SU-DHL-6 (cell line): Measurements from ENCODE around the gene PUSL1.
"Not testable (repeated sequence)": the region's sequence is repeated elsewhere in the genome, so short reads cannot be mapped to it uniquely, and the experiment has no call there.

Source experiments
- H2AFZ ChIP-seq: fragments of 200-600 bp; sonication (generic); 2 replicates; pipeline ENCODE4 v1.6.1; 2014; ENCODE audit warnings: low read depth, mild to moderate bottlenecking, moderate library complexity, mixed read lengths, antibody characterized with exemption, low read length; ENCODE audit not compliant: severe bottlenecking
- H3F3A ChIP-seq: fragments of 200-600 bp; shearing (Covaris generic); 2 replicates; pipeline ENCODE4 v1.6.0; 2016; ENCODE audit warnings: antibody characterized with exemption, mild to moderate bottlenecking; ENCODE audit not compliant: insufficient read depth
- H3K27ac ChIP-seq: fragments of 200-600 bp; sonication (generic); 2 replicates; pipeline ENCODE4 v1.5.1; 2016; ENCODE audit warnings: low read depth, mild to moderate bottlenecking, low read length, moderate library complexity, mixed read lengths
- H3K27me3 ChIP-seq: fragments of 200-600 bp; sonication (generic), shearing (Covaris generic); 2 replicates; pipeline ENCODE4 v1.6.0; 2014; ENCODE audit warnings: mild to moderate bottlenecking, low read length
- H3K36me3 ChIP-seq: fragments of 200-600 bp; sonication (generic); 2 replicates; pipeline ENCODE4 v1.6.1; 2014; ENCODE audit warnings: mild to moderate bottlenecking, low read length, mixed read lengths
- H3K4me2 ChIP-seq: fragments of 300-600, 200-600 bp; shearing (Covaris generic), sonication (generic); 2 replicates; pipeline ENCODE4 v1.6.0; 2014; ENCODE audit warnings: low read length, low read depth, mild to moderate bottlenecking; ENCODE audit not compliant: poor library complexity, severe bottlenecking
- H3K4me3 ChIP-seq: fragments of 200-600 bp; sonication (generic); 2 replicates; pipeline ENCODE4 v1.5.1; 2014; ENCODE audit warnings: antibody characterized with exemption, low read length, mild to moderate bottlenecking, mixed read lengths; ENCODE audit not compliant: insufficient read depth, poor library complexity, severe bottlenecking
- H3K79me2 ChIP-seq: fragments of 200-600 bp; sonication (generic); 2 replicates; pipeline ENCODE4 v1.6.1; 2014; ENCODE audit warnings: mild to moderate bottlenecking, low read length, moderate library complexity; ENCODE audit not compliant: insufficient read depth
- H3K9ac ChIP-seq: fragments of 200-600 bp; sonication (generic); 2 replicates; pipeline ENCODE4 v1.7.0; 2014; ENCODE audit warnings: mild to moderate bottlenecking, low read length
- H3K9me2 ChIP-seq: fragments of 200-600 bp; sonication (generic); replicated peaks from 2 replicates; pipeline ENCODE4 v1.6.1; 2014; ENCODE audit warnings: low read length; ENCODE audit not compliant: insufficient read depth
- H3K9me3 ChIP-seq: fragments of 200-600 bp; sonication (generic); 2 replicates; pipeline ENCODE4 v1.6.1; 2014; ENCODE audit warnings: low read length, mixed read lengths; ENCODE audit not compliant: insufficient read depth
- H4K20me1 ChIP-seq: fragments of 200-600 bp; sonication (generic); 2 replicates; pipeline ENCODE4 v1.6.1; 2014; ENCODE audit warnings: low read depth, mild to moderate bottlenecking, antibody characterized with exemption, low read length, moderate library complexity, mixed read lengths
- EZH2phosphoT487 ChIP-seq: fragments of 200-600 bp; sonication (generic), shearing (Covaris generic); conservative IDR thresholded peaks from 2 replicates; pipeline ENCODE4 v1.6.1; 2018; ENCODE audit warnings: mild to moderate bottlenecking, antibody characterized with exemption, low read length, moderate library complexity, mixed read lengths
- TF ChIP-seq, protein P1 (sequence below): fragments of 200-600 bp; sonication (generic); IDR thresholded peaks from one replicate; pipeline ENCODE4 v1.5.1; 2017; ENCODE audit warnings: antibody characterized with exemption, mild to moderate bottlenecking, low read length, moderate library complexity; ENCODE audit not compliant: insufficient read depth, poor library complexity, severe bottlenecking

PUSL1 gene

DNA sequence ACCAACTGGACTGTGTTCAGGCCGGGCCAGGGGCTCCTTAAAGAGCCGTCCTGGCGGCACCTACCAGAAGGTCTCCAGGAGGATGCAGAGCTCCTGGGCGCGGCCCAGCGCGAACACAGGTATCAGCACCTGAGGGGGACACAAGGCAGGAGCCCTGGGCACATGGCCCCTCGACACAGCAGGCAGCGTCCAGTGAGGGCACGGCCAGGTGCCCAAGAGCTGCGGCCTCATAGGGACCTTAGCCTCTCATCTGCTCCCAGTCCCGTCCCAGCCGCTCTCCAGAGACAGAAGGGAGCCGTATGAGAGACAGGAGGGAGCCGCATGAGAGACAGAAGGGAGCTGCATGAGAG is 5.8 kb downstream of the PUSL1 start:
- H4K20me1 ChIP-seq, result no peaks in the 10 kb centered on the region
- no peaks in the 10 kb centered on the region for H3K9me3 ChIP-seq
- no peak overlapping the region for H2AFZ ChIP-seq
- H3K4me3 ChIP-seq, result no peak overlapping the region
- H3K9me2 ChIP-seq, result no peaks in the 10 kb centered on the region
- H3K27me3 ChIP-seq, result no peaks in the 10 kb centered on the region
- H3K9ac ChIP-seq, result no peak overlapping the region
- H3F3A ChIP-seq, result peaks cover 22% of the 10 kb centered on the region
- H3K4me2 ChIP-seq, result no peak overlapping the region
- TF ChIP-seq EZH2phosphoT487, result no peak
- TF ChIP-seq, protein P1, sequence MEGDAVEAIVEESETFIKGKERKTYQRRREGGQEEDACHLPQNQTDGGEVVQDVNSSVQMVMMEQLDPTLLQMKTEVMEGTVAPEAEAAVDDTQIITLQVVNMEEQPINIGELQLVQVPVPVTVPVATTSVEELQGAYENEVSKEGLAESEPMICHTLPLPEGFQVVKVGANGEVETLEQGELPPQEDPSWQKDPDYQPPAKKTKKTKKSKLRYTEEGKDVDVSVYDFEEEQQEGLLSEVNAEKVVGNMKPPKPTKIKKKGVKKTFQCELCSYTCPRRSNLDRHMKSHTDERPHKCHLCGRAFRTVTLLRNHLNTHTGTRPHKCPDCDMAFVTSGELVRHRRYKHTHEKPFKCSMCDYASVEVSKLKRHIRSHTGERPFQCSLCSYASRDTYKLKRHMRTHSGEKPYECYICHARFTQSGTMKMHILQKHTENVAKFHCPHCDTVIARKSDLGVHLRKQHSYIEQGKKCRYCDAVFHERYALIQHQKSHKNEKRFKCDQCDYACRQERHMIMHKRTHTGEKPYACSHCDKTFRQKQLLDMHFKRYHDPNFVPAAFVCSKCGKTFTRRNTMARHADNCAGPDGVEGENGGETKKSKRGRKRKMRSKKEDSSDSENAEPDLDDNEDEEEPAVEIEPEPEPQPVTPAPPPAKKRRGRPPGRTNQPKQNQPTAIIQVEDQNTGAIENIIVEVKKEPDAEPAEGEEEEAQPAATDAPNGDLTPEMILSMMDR, result no peak
- no peaks in the 10 kb centered on the region for H3K36me3 ChIP-seq
- peaks cover 5% of the 10 kb centered on the region for H3K79me2 ChIP-seq
- H3K27ac ChIP-seq, result no peak overlapping the region

DNA sequence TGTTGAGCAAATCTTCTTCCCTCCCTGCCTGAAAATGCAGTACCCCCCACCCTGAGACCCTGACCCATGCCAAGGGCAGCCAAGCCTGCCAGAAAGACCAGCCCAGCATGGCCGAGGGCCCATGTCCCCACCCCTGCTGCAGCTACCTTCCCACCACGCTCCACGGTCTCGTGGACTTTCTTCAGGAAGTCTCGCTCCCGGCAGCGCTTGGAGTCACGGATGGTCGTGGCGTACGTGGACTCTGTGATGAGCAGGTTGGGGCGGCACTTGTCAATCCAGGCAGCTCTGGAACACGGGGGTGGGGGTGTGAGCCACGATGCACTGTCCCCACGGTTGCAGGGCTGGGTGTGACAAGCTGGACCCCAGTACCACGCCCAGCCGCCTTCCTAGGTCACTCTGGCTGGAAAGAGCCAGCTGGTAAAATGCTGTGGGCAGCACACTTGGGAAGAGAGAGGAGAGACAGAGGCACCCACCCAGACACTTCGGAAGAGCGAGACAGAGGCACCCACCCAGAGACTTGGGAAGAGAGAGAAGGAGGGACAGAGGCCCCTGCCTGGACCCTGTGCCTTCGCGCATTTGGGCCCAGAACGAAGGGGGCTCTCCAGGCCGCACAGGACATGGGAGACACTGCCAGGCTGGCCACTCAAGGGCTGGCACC is 6.4 kb downstream of the PUSL1 start:
- TF ChIP-seq EZH2phosphoT487, result no peak
- TF ChIP-seq, protein P1, result no peak
- Histone ChIP-seq H3K4me3 (no peak overlapping the region), H3K9me2 (no peaks in the 10 kb centered on the region), H2AFZ (no peak overlapping the region), H3K9ac (no peak overlapping the region), H3K36me3 (no peaks in the 10 kb centered on the region), H4K20me1 (no peaks in the 10 kb centered on the region), H3F3A (peaks cover 22% of the 10 kb centered on the region), H3K9me3 (no peaks in the 10 kb centered on the region), H3K79me2 (peaks cover 7% of the 10 kb centered on the region), H3K27me3 (no peaks in the 10 kb centered on the region), H3K27ac (no peak overlapping the region), H3K4me2 (no peak overlapping the region)

- no peak overlapping the region for H3K27ac ChIP-seq
- no peaks in the 10 kb centered on the region for H4K20me1 ChIP-seq
- peaks cover 22% of the 10 kb centered on the region for H3F3A ChIP-seq
- H3K36me3 ChIP-seq, result no peaks in the 10 kb centered on the region
- no peaks in the 10 kb centered on the region for H3K9me2 ChIP-seq
- peaks cover 14% of the 10 kb centered on the region for H3K79me2 ChIP-seq
- H3K9me3 ChIP-seq, result no peaks in the 10 kb centered on the region
- no peak overlapping the region for H3K9ac ChIP-seq
- H2AFZ ChIP-seq, result no peak overlapping the region
- no peaks in the 10 kb centered on the region for H3K27me3 ChIP-seq
- no peak overlapping the region for H3K4me3 ChIP-seq
- no peak overlapping the region for H3K4me2 ChIP-seq
- TF ChIP-seq EZH2phosphoT487, result no peak
- TF ChIP-seq, protein P1, result no peak
Measured at GRCh38 chr1:1315435-1315954, 7.1 kb downstream of the PUSL1 start.

- not testable (repeated sequence) for H2AFZ ChIP-seq, H4K20me1 ChIP-seq, H3K9ac ChIP-seq, H3K27me3 ChIP-seq, H3K4me3 ChIP-seq, H3K9me3 ChIP-seq, H3K27ac ChIP-seq, H3K4me2 ChIP-seq, H3K36me3 ChIP-seq, H3K9me2 ChIP-seq
- Histone ChIP-seq H3F3A (peaks cover 22% of the 10 kb centered on the region), H3K79me2 (peaks cover 21% of the 10 kb centered on the region)
Measured at GRCh38 chr1:1316199-1316598, 7.8 kb downstream of the PUSL1 start.
